SK-N-SH (cell line): ENCODE measurements around the gene TRAPPC8.
"Not testable (repeated sequence)": the region's sequence is repeated elsewhere in the genome, so short reads cannot be mapped to it uniquely, and the experiment has no call there.

Experiments
- ELF1 ChIP-seq: IDR thresholded peaks from 2 replicates; pipeline ENCODE4 v1.4.0; 2012
- EP300 ChIP-seq, 2 experiments: IDR thresholded peaks; 2 replicates each; pipeline versions ENCODE4 v1.4.0 to v1.6.1; 2012; ENCODE audit warnings: borderline replicate concordance in 1 of 2, low read depth in 1 of 2, low read length in 1 of 2
- EZH2phosphoT487 ChIP-seq: fragments of 200-600 bp; sonication (generic); IDR thresholded peaks from 2 replicates; pipeline ENCODE4 v1.6.1; 2017; ENCODE audit warnings: low read depth, mixed run types, mild to moderate bottlenecking, antibody characterized with exemption, moderate library complexity, borderline replicate concordance
- GABPA ChIP-seq: IDR thresholded peaks from 2 replicates; pipeline ENCODE4 v1.4.0; 2012; ENCODE audit warnings: low read depth, mild to moderate bottlenecking
- JUND ChIP-seq: IDR thresholded peaks from 2 replicates; pipeline ENCODE4 v1.4.0; 2012
- NFIC ChIP-seq: IDR thresholded peaks from 2 replicates; pipeline ENCODE4 v1.4.0; 2012; ENCODE audit warnings: borderline replicate concordance
- POLR2AphosphoS5 ChIP-seq: IDR thresholded peaks from 2 replicates; pipeline ENCODE4 v1.6.1; 2012; ENCODE audit warnings: low read depth, low read length
- YY1 ChIP-seq: IDR thresholded peaks from 2 replicates; pipeline ENCODE4 v1.4.0; 2012; ENCODE audit warnings: low read depth, mild to moderate bottlenecking
- TF ChIP-seq, protein P1 (sequence below): fragments of 200-600 bp; sonication (generic); IDR thresholded peaks from 2 replicates; pipeline ENCODE4 v1.6.1; 2017; ENCODE audit warnings: antibody characterized with exemption, mild to moderate bottlenecking, moderate library complexity
- TF ChIP-seq, protein P2 (sequence below): IDR thresholded peaks from 2 replicates; pipeline ENCODE4; 2012
- TF ChIP-seq, protein P3 (sequence below): fragments of 150-350 bp; IDR thresholded peaks from 2 replicates; pipeline ENCODE4 v1.6.1; 2017; ENCODE audit warnings: antibody characterized with exemption, low read length, low read depth, borderline replicate concordance

DNA sequence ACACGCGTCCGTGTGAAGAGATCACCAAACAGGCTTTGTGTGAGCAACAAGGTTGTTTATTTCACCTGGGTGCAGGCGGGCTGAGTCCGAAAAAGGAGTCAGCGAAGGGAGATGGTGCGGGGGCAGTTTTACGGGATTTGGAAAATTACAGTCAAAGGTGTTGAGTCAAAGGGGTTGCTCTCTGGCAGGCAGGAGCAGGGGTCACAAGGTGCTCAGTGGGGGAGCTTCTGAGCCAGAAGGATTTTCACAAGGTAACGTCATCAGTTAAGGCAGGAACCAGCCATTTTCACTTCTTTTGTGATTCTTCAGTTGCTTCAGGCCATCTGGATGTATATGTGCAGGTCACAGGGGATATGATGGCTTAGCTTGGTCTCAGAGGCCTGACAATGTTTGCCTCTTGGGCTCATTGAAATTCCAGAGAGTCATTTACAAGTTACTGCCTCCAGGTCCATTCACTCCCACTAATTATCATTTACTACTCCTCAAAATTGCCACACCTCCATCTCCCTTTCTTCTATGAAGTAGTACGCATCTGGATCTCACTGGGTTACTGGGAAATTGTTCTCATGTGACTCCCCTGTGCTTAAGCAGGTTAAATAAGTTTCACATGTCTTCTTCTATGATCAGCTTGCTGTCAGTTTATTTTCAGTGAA is 116.1 kb downstream of the TRAPPC8 start:
- TF ChIP-seq, protein P1, sequence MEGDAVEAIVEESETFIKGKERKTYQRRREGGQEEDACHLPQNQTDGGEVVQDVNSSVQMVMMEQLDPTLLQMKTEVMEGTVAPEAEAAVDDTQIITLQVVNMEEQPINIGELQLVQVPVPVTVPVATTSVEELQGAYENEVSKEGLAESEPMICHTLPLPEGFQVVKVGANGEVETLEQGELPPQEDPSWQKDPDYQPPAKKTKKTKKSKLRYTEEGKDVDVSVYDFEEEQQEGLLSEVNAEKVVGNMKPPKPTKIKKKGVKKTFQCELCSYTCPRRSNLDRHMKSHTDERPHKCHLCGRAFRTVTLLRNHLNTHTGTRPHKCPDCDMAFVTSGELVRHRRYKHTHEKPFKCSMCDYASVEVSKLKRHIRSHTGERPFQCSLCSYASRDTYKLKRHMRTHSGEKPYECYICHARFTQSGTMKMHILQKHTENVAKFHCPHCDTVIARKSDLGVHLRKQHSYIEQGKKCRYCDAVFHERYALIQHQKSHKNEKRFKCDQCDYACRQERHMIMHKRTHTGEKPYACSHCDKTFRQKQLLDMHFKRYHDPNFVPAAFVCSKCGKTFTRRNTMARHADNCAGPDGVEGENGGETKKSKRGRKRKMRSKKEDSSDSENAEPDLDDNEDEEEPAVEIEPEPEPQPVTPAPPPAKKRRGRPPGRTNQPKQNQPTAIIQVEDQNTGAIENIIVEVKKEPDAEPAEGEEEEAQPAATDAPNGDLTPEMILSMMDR: not testable (repeated sequence)
- TF ChIP-seq POLR2AphosphoS5; EZH2phosphoT487; NFIC; JUND; ELF1; EP300 (IDR thresholded peaks at IDR 0.05; ENCODE audit: borderline replicate concordance in 1 of 2, low read depth in 1 of 2, low read length in 1 of 2); GABPA; YY1: not testable (repeated sequence)
- TF ChIP-seq, protein P2, sequence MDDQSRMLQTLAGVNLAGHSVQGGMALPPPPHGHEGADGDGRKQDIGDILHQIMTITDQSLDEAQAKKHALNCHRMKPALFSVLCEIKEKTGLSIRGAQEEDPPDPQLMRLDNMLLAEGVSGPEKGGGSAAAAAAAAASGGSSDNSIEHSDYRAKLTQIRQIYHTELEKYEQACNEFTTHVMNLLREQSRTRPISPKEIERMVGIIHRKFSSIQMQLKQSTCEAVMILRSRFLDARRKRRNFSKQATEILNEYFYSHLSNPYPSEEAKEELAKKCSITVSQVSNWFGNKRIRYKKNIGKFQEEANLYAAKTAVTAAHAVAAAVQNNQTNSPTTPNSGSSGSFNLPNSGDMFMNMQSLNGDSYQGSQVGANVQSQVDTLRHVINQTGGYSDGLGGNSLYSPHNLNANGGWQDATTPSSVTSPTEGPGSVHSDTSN: not testable (repeated sequence)
- TF ChIP-seq, protein P3, sequence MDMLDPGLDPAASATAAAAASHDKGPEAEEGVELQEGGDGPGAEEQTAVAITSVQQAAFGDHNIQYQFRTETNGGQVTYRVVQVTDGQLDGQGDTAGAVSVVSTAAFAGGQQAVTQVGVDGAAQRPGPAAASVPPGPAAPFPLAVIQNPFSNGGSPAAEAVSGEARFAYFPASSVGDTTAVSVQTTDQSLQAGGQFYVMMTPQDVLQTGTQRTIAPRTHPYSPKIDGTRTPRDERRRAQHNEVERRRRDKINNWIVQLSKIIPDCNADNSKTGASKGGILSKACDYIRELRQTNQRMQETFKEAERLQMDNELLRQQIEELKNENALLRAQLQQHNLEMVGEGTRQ: not testable (repeated sequence)
